Inflammatory macrophage (primary cell): ENCODE results near the gene ALKBH2.

Experiments used
- DNase-seq, 2 donors: peaks; one replicate each; pipeline ENCODE4 v3.0.0-alpha.2; 2020 to 2022
- total RNA-seq, 18 experiments: gene quantifications; one replicate each; lab custom pipeline; 2026; ENCODE audit warnings: mixed read lengths in 6 of 18, inconsistent platforms in 2 of 18; lab: John Stamatoyannopoulos, UW

ALKBH2 gene
- 0 to 5.2 (median 2.4) reads per million in 18 experiments for total RNA-seq

DNA sequence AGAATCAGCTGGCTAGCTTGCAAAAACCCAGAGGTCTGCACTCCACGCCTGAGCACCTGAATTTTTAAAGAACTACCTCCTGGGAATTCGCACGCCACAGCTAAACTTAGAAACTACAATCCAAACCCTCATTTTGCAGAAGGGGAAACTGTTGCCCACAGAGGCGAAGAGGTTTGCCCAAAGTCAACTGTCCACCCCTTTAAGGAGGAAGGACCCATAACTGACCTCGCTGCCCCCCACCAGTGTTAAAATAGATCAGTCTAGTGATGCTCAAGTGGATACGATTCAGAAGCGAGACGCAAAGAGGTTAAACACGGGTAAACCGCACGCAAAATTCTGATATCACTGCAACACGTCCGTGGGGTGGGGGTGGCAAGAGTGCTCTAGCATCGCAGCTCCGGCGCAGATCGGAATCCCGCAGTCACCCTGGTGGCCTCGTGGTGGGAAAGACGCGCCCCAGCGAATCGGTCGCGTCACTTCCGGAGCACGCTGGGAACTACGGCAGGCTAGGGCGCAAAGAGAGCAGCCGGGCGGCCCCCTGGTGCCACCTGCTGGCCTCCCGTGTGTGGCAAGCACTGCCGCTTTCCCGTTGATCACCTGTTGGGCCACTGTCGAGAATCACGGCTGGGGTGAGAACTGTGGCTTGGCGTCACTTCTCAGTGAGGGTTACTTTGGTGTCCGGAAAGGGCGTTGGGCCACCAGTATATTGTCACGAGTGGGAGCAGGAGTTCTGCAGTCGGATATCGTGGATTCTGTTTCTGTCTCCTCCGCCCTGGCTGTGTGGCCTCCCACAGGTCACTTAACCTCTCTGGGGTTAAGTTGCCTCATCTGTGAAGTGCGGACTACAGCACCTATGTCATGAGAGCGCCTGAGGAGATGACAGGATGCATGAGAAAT lies at the start of gene ALKBH2:
Gene ALKBH2, minus strand, starts transcription at position 451 of the 897 bp plus-strand sequence. CDS start 686 bp downstream, outside the sequence.
- DNase-seq, result peak; percentile 93 to 94

- no peak for DNase-seq
Observed at GRCh38 chr12:109140560-109140959, 47.3 kb upstream of the ALKBH2 start.

GRCh38 chr12:109139791-109140190 lies 46.5 kb upstream of the ALKBH2 start:
- DNase-seq, result no peak

DNA sequence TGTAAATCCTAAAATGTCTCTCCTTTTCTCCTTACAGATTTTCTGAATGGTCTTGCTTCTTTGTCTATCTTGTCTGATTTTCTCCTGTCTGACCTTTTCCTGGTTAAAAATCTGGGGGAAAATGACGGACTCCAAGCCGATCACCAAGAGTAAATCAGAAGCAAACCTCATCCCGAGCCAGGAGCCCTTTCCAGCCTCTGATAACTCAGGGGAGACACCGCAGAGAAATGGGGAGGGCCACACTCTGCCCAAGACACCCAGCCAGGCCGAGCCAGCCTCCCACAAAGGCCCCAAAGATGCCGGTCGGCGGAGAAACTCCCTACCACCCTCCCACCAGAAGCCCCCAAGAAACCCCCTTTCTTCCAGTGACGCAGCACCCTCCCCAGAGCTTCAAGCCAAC lies 46.1 kb upstream of the ALKBH2 start:
- DNase-seq, result no peak

GRCh38 chr12:109137055-109137454 lies 43.8 kb upstream of the ALKBH2 start:
- peak; percentile 19 to 62 for DNase-seq

- peak in 1 of 2 donors; percentile 37 for DNase-seq
Observed at GRCh38 chr12:109134186-109134917, 41.1 kb upstream of the ALKBH2 start.

GRCh38 chr12:109131154-109132050 lies 38.1 kb upstream of the ALKBH2 start:
- no peak for DNase-seq

- DNase-seq, result no peak
Observed at GRCh38 chr12:109130297-109131153, 37.3 kb upstream of the ALKBH2 start.

- no peak for DNase-seq
Observed at GRCh38 chr12:109127533-109128242, 34.4 kb upstream of the ALKBH2 start.

GRCh38 chr12:109126784-109127183 lies 33.5 kb upstream of the ALKBH2 start:
- DNase-seq, result no peak

- DNase-seq, result no peak
Observed at GRCh38 chr12:109125791-109126190, 32.5 kb upstream of the ALKBH2 start.

- no peak for DNase-seq
Observed at GRCh38 chr12:109124878-109125648, 31.8 kb upstream of the ALKBH2 start.

GRCh38 chr12:109121346-109121880 lies 28.1 kb upstream of the ALKBH2 start:
- no peak for DNase-seq

GRCh38 chr12:109120557-109120956 lies 27.3 kb upstream of the ALKBH2 start:
- no peak for DNase-seq

GRCh38 chr12:109120095-109120494 lies 26.8 kb upstream of the ALKBH2 start:
- no peak for DNase-seq

DNA sequence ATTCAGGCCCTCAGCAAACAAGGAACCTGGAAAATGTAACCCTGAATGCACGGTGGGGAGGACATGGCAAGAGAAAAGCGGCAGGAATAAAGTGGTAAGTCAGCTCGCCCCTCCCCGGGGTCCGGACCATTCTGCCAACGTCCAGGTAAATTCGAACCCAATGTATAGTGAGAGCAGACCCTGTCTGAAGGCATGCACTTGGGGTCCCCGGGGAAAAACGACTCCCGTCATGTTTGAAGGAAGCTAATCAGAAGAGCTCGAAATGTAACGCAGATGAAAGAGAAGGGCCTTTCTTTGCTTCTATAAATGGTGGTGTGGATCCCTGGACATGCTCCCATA lies 23.3 kb upstream of the ALKBH2 start:
- no peak for DNase-seq

DNA sequence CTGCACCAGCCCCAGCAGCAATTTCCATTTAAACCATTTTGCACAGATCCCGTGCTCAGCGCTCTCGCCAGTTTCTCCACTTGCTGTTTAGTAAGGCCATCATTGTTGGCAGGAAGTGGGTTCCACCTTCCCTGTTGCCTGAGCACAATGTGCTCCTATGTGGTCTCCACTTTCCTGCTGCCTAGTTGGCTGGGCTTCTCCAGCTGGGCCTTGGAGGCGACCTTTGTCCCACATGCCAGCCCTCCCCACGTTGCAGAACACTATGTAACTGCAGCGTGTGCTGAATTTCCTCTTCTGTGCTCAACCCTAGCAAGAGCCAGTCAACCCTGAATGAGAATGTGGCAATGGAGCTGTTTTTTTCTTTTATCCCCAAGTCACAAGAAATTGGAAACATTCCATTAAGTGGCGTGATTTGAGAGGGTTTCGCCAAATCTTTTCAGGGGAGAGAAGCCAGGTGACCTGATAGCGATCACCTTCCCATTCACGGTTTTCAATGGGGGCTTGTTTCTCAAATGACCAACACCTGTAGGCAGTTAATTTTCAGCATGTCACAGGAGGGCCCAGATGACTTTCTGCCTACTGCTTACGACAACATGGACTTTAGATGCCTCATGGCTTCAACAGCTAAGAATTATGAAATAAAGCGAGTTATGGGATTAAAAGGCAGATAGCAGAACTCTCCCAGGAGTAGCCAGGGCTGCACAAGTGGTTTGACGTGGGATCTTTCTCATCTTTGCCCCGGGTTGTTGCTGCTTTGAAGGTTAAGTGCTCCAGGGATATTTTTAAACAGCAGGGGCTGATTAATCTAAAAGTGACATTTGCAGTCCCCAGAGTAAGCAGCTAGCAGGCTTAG lies 22.7 kb upstream of the ALKBH2 start, which contains the start of gene ACACB:
Gene ACACB, plus strand, starts transcription at position 830 of the 853 bp plus-strand sequence. CDS start 22,819 bp downstream, outside the sequence.
- DNase-seq, result peak; percentile 83 to 89

GRCh38 chr12:109115404-109115757 lies 22.1 kb upstream of the ALKBH2 start:
- DNase-seq, result peak in 1 of 2 donors; percentile 3

- DNase-seq, result no peak
Observed at GRCh38 chr12:109114644-109115043, 21.4 kb upstream of the ALKBH2 start.
